ENCODE measurements around the gene GRHL3. TPM values are rescaled to one million over a fixed set of nuclear protein-coding genes. Genes with fewer than 3 reads are reported as not detected.

The GRHL3 gene
- polyA plus RNA-seq, 4 donors: 0.22 to 11.7 (median 5.9) TPM

DNA sequence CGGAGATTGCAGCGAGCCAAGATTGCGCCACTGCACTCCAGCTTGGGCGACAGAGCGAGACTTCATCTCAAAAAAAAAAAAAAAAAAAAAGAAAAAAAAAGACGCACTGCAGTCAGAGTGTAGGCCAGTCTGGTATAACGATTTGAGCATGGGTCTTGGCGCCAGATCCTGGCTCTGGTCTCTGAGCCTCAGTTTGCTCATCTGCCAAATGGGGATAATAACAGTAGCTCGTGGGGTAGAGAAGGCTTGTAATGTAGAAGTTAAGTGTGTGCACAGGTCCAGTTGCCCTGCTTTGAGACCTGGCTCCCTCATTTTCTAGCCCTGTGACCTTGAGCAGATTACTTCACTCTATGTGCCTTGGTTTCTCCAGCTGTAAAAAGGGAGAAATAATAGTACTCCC lies 26.3 kb upstream of the GRHL3 start:
- no peak for DNase-seq (ENCODE audit: low read depth in 4 of 4, low spot score in 3 of 4)

DNA sequence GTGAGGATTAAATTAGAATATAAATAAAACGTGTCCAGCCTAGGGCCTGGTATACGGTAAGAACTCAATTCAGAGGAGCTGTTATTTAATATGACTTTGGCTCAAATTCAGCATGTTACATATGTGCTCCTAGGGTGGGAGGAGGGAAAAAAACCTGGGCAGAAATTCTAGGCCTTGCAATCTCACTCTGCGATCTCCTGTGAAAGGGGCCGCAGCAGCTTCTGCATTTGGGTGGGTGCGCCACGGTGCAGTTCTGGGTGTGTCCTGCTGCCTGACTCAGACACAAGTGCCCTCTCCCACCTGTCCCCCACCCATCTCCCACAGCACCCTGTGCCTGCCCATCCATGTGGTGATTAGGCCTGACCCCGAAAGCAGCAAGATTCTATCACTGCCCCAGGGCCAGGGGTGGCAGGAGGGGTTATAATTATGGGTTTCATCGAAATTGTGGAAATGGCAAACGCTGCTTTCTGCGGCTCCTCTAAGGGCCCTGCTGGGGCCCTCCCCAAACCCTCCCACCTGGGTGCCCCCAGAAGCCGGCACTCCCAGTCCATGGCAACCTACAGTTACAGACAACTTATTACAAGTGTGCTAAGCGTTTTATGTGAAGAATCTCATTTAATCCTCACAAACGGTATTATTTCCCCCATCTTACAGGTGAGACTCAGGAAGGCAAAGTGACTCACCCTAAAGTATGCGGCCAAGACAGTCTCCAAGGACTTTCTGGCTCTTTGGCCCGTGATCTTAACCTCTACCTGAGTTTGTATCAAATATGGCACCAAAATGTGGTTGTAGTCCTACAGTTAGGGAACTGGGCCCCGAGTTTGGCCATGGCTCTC lies 25.5 kb upstream of the GRHL3 start:
- no peak for DNase-seq (ENCODE audit: low read depth in 4 of 4, low spot score in 3 of 4)

GRCh38 chr1:24294228-24294672 lies 24.9 kb upstream of the GRHL3 start:
- DNase-seq (ENCODE audit: low read depth in 4 of 4, low spot score in 3 of 4): peak in 1 of 4 donors; percentile 24

DNA sequence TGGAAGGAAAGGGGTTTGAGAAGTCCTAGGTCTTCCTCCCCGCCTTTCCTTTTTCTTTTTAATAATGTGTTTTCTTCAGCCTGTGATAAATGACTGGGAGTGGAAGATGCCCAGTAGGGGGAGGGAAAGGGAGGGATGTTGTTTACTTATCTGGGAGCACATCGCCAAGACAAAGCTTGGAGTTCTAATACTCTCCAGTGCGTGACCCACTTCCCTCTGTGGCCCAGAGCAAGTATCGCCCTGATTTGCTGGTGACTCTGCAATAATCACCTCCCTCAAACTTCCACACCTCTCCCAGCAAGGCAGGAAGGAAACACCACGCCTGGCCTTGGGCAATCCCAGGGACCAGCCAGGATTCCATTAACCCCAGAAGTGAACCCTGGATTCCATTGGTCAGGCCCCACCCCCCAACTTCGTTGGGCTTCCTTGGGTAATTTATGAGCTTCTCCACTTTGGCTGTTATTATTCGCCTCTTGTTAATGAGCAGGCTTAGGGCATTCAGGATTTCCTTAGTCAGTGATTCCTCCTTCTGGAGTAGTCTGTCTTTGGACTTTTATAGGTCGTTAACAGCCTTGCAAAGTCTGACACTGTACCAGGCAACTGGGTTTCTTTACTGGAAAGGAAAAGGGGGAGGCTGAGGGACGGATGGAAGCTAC lies 24.3 kb upstream of the GRHL3 start:
- DNase-seq (ENCODE audit: low read depth in 4 of 4, low spot score in 3 of 4): peak; percentile 39 to 67 (median 61)

- no peak for DNase-seq (ENCODE audit: low read depth in 4 of 4, low spot score in 3 of 4)
Measured at GRCh38 chr1:24295535-24295934, 23.6 kb upstream of the GRHL3 start.

DNA sequence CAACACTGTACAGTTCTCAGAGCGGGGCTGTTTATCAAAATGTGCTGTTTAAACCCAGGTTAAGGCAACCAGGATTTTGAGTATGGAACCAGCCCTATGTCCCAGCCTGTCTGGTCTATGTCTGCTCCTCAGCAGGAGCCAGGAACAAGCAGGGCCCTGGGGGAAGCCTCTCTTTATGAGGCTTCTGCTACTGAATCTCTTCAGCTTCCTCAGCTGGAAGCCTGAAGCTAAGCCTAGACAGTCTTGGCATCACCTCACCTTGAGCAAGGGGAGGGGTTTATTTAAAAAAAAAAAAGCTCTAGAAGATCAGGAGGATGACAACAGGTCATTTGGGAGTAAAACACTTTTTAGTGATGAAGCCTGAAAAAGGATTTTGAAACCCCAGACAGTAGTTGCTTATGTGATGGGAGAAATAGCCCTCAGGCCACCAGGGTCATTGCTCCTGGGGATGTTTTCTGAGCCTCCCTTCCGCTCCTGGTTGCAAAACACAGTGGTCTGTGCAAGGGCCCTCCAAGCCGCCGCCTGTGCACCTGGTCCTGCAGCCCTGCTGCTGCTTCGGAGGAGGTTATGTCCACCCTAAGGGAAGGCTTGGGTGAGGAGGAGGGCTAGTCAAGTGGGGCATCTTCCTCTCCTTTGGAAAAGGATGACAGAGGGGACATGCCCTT lies 21.8 kb upstream of the GRHL3 start:
- DNase-seq (ENCODE audit: low read depth in 4 of 4, low spot score in 3 of 4): no peak

- no peak for DNase-seq (ENCODE audit: low read depth in 4 of 4, low spot score in 3 of 4)
Measured at GRCh38 chr1:24297852-24298232, 21.3 kb upstream of the GRHL3 start.

GRCh38 chr1:24298606-24299005 lies 20.6 kb upstream of the GRHL3 start:
- DNase-seq (ENCODE audit: low read depth in 4 of 4, low spot score in 3 of 4): no peak

- DNase-seq (ENCODE audit: low read depth in 4 of 4, low spot score in 3 of 4): no peak
Measured at GRCh38 chr1:24299901-24300300, 19.3 kb upstream of the GRHL3 start.

- no peak for DNase-seq (ENCODE audit: low read depth in 4 of 4, low spot score in 3 of 4)
Measured at GRCh38 chr1:24300971-24301784, 18.0 kb upstream of the GRHL3 start.

- DNase-seq (ENCODE audit: low read depth in 4 of 4, low spot score in 3 of 4): no peak
Measured at GRCh38 chr1:24301785-24302175, 17.4 kb upstream of the GRHL3 start.

- no peak for DNase-seq (ENCODE audit: low read depth in 4 of 4, low spot score in 3 of 4)
Measured at GRCh38 chr1:24302209-24302611, 16.9 kb upstream of the GRHL3 start.

GRCh38 chr1:24303600-24303999 lies 15.6 kb upstream of the GRHL3 start:
- no peak for DNase-seq (ENCODE audit: low read depth in 4 of 4, low spot score in 3 of 4)

DNA sequence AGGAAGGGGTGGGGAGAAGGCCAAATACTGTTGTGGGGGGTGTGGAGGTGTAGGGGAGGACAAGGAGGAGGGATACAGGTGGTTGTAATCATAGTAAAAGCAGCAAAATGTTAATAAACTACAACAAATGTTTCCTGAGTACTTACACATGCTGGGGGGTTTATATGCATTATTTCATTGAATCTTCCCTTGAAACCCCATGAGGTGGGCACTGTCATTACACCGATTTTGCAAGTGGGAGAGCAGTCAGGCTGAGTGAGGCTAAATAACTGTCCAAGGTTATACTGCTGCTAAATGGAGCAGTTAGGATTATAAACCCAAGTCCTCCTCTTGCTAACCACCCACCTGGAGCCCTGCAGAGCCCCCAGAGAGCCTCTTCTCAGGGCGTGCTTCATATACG lies 14.4 kb upstream of the GRHL3 start:
- DNase-seq (ENCODE audit: low read depth in 4 of 4, low spot score in 3 of 4): no peak

- DNase-seq (ENCODE audit: low read depth in 4 of 4, low spot score in 3 of 4): no peak
Measured at GRCh38 chr1:24308365-24309015, 10.7 kb upstream of the GRHL3 start.

GRCh38 chr1:24309762-24310485 lies 9.2 kb upstream of the GRHL3 start:
- no peak for DNase-seq (ENCODE audit: low read depth in 4 of 4, low spot score in 3 of 4)

DNA sequence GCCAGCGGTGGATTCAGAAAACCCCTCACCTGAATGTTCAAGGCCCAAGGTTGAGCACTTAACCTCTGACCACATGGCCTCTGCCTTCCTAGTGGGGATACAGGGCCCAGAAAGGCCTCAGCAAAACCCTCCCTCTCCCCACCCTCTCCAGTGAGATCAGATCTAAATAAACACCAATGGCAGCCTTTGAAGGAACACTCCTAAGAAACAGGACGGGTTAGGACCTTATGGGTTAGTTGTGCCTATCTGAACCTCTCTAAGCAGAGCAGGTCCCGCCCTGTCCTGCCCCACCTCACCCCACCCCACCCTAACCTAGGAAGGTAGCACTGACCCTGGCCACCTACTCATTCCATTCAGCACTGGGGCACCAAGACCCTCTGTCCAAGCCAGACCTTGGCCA lies 7.9 kb upstream of the GRHL3 start:
- DNase-seq (ENCODE audit: low read depth in 4 of 4, low spot score in 3 of 4): no peak

DNA sequence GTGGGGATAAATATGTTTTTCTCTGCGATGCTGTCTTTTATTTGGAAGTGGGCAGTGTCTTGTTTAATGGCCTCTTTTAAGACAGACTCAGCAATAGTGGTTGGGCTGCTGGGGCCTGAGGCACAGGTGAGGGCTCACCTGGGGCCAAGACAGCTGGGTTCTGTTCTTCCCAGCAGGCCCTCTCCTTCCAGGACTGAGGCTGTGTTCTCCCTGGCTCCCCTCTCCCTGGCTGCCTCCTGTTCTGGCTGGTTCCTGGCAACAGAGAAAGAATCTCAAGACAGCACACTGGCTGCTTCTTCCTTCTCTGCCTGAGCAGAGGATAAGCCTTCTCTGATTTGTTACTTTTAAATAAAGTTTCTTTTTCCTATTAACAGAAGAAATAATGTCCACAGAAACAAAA lies 7.4 kb upstream of the GRHL3 start:
- no peak for DNase-seq (ENCODE audit: low read depth in 4 of 4, low spot score in 3 of 4)

- DNase-seq (ENCODE audit: low read depth in 4 of 4, low spot score in 3 of 4): no peak
Measured at GRCh38 chr1:24315391-24315790, 3.8 kb upstream of the GRHL3 start.

- no peak for DNase-seq (ENCODE audit: low read depth in 4 of 4, low spot score in 3 of 4)
Measured at GRCh38 chr1:24316645-24317044, 2.5 kb upstream of the GRHL3 start.
